Fibroblast of peridontal ligament (primary cell): Measurements from ENCODE around the gene CABLES2.
"Not testable (repeated sequence)": the region's sequence is repeated elsewhere in the genome, so short reads cannot be mapped to it uniquely, and the experiment has no call there.

Source experiments
- DNase-seq: peaks from one replicate; pipeline ENCODE4 v3.0.0-alpha.2; 2010; ENCODE audit errors: extremely low read depth

CABLES2 gene

DNA sequence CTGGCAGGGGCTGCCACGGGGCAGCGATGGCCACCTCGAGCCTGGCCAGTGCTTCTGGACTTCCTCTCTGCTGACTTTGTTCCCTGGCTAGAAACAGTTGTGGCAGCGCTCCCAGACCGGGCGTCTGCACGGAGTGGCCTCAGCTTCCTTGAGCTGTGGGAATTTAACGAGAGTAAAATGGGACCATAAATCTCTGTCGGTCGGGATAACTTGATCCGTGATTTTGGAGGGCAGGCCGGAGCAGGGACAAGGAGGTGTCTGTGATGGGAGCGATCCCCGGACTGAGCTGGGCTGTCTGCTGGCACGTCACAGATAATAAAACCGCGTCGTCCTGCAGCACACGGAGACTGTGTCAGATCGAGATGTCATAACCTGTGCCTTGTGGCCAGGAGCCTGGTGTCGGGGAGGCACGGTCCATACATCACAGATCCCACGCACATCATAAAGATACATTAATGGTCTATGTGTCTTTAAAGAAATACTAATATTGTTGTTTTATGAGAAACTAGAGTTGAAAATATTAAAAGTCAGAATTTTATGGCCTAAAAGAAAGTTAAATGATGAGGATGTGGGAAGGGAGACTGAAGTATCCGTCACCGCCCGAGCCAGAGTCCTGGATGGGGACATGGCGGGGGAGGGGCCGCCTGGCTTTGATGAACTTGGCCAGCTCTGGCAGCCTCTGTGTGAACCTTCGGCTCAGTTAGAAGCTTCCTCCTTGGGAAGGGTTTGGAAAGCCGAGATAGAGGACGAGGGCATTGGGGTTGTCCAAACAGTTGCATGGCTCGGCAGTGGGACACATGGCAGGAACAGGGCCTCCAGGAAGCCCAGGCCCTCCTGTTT, 26.8 kb upstream of the CABLES2 start:
- no peak for DNase-seq

DNA sequence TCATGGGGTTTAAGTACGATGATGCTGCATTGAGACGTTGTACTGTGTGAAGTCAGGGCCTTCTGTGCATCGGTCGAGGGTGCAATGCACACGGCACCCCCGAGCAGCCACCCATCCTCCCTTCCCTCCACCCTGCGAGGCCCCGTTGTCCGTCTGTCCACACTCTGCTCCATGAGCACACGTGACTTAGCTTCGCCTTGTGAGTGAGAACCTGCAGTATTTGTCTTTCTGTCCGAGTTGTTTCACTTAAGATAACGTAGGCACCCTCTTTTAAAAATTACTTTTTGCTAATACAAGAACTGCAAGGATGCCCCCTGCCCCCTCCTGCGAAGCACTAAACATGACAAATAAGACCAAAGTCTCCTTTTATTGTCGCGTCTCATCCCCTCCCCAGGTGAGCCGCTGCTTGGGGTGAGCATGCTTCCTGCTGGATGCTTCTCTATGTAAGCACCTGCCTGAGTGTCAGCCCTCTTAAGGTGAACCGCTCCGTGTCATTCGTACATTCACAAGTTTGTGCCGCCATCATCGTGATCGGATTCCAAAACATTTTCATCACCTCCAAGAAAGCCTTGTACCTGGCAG, 23.9 kb upstream of the CABLES2 start:
- DNase-seq, result no peak

DNA sequence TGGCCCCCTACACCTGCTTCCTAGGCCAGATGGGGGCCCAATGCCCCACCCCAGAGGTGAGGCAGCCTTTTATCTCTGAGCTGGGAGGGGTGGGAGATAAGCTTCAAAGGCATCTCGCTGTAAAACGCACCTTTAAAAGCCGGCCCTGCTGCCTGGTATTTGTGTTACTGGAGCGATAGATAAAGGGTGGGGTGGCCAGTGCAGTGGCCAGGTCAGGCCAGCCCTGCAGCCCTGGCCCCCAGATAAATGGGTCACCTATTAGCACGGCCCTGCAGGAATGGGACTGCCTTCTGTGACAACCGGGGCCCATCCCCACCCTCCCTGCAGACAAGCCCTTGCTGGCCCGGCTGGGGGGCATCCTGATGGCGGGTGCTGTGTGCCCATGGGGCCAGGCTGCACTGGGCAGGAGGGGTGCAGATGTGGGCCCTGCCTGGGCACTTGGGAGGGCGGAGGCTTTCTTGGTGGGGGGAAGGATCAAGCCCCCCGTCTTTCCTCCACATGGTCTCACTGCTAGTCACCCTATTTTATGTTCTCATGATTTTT, 23.3 kb upstream of the CABLES2 start:
- DNase-seq, result no peak

DNA sequence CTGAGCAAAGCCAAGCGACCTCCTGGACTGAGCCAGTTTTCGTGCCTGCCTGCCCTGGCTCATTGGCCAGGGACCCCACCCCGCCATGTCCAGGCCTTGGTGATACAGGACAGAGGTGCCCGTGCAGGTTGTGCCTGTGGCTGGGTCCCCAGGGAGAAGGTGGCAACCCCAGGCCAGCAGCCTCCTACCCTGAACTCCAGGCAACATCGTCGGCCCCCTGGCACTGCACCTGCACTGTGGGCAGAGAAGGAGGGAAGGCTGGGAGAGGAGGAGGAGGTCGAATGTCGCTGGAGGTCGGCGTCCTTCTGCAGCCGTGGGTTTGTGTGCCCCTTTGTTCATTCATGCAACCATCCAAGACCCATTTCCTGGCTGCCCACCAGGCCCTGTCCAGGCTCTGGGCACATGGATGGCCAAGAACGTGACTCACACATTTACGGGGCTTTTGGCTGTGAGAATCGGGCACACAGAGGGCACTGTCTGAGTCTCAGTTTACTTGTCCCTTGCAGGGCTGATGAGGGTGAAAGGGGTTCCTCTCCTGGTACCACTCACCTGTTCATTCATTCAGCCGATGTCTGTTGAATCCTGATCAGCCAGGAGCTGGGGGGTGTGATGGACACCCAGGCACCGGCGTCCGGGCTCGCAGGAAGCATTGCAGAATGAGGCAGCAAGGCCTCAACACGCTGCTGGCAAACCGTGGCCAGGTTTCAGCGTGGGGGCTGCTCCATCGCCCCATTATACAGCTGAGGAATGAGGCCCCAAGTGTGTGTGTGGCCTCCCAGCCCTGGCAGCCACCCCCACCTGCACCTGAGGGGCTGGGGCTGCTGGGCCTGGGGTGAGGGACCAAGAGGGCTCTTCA, 22.6 kb upstream of the CABLES2 start:
- DNase-seq, result no peak

DNA sequence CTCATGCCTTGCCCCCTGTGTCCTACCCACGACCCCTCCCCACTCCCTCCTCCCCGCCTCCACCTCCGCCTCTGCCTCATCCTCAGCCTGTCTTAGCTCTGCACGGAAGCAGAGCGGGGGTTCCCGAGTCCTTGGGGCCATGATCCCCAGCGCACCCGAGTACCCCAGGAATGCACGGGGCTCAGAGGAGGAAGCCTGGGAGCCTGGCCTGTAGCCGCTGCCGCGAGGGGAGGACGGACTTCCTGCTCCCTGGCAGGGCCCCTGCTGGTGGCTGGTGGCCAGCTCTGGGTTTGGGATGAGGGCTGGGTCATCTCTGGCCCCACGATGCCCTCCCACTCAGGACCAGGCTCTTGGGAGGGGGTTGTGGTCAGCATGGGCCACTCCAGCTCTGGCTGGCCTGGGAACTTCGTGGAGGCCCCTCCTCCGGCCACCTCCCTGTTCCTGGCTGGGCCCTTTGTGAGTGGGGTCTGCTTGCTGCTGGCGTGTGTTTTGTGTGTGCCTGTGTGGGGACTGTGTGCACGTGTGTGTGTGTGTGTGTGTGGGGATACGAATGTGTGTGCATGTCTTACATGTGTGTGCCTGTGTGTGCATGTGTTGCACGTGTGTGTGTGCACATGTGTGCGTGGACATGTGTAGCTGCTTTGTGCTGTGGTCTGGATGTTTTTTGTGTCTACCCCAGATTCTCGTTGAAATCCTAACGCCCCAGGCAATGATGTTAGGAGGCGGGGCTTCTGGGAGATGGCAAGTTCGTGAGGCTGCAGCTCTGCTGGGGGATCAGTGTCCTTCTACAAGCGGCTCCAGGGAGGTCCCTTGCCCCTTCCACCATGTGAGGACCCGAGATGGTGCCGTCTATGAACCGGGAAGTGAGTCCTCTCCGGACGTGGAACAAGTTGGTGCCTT, 21.6 kb upstream of the CABLES2 start:
- no peak for DNase-seq

DNA sequence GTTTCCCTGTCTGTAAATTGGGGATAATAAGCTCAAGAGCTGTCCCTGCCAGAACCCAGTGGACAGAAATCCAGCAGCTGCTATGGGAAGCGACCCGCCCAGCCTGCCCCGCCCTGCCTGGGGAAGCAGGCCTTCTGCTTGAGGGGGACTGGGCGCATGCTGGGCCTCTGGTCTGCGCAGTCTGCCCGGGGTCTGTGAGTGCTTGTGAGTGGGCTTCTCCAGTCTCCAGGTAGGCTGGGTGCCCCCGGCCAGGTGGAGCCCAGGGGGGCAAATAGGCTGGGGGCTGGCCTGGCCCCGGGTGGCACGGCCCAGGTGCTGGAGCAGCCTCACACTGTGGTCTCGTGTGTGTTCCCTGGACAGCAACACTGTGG, 20.9 kb upstream of the CABLES2 start:
- DNase-seq, result no peak

DNA sequence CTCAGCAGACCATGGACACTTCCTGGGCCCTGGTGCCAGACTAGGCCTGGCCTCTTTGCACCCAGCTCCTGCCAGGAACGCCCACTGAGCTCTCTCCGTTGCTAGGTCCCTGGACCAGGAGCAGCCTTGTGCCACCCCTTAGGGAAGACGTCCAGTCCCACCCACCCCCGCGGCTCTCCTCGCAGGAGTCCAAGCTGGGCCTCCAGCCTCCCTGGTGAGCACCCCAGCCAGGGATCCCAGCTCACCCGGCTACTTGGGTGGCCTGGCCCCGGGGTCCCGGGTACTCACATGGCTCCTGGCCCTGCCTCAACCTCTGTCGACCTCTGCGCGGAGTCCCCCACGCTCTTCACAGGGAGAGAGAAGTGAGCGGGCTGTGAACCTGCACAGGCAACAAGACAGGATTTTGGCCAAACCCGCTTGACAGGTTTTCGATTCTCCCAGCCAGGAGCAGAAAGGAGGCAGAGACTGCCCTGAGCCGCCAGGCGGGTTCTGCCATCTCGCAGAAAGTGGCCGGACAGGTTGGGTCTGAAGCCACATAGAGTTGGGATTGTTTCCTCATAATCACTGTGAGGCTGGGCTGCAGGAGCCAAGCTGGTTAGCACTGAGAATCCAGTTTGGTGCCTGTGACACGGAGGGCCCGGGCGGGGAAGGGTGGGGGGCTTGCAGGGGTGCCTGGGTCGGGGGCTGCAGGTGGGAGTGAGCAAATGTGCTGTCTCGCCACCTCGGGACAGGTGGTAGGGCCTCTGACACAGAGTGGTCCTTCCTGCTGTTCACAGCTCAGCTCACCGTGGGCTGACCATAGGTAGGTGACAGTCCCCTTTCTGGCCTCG, 20.3 kb upstream of the CABLES2 start, which contains the start of gene RBBP8NL:
Gene RBBP8NL (minus strand): TSS at position 368 of the 830 bp plus-strand sequence. CDS start 7,892 bp downstream, outside the sequence.
- no peak for DNase-seq

DNA sequence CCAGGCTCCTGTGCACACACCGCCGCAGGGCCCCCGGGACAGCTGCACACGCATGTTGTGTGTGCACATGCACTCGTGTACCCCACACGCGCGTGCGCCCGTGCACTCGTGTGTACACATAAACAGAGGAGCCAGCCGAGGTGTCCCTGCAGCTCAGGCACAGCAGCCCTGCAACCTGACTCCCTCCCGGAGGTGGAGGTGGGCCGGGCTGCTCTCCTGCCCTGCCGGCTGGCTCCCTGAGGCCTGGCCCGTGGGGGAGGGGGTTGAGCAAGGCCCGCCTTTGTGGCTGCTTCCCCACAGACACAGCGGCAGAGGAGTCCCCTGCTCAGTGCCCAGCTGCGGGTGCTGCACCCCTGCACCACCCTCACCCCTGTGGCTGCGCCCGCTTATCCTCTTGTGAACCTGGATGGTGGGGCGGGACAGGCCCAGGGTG, 19.6 kb upstream of the CABLES2 start:
- DNase-seq, result no peak

DNA sequence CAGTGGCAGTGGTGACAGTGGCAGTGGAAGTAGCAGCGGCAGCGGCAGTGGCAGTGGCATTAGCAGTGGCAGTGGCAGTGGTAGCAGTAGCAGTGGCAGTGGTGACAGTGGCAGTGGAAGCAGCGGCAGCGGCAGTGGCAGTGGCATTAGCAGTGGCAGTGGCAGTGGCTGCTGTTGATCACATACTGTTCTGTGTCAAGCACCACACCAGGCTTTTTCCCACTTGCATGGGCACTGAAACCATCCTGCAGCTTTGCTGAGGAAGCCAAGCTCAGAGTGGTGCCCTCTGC, 18.9 kb upstream of the CABLES2 start:
- not testable (repeated sequence) for DNase-seq

DNA sequence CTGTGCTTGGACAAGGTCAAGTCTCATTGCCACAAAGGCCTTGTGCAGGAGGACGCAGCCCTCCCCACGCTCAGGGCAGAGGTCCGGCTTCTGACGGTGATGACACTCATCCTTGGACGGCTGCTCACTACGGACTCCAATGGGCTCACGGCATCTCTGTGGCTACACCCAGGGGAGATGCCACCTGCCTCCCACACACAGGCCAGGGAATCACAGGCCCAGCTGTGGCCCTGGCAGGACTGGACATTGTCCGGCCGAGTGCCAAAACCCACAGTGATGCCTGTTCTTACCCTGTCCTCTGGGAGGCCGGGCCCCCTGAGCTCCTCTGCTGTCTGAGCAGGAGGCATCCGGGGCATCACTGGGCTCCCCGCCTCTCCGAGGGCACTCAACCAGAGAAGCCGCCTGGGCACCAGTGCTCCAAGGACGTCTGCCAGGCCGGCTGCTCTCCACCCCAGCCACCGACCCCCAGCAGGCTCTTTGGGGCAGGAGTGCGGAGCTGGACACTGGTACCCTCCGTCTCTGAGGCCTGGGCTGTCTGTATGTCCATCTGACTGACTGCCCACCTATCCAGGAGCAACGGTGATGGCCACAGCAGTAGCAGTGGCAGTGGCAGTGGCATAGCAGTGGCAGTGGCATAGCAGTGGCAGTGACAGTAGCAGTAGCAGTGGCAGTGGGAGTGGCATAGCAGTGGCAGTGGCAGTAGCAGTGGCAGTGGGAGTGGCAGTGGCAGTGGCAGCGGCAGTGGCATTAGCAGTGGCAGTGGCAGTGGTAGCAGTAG, 18.4 kb upstream of the CABLES2 start:
- DNase-seq, result no peak

DNA sequence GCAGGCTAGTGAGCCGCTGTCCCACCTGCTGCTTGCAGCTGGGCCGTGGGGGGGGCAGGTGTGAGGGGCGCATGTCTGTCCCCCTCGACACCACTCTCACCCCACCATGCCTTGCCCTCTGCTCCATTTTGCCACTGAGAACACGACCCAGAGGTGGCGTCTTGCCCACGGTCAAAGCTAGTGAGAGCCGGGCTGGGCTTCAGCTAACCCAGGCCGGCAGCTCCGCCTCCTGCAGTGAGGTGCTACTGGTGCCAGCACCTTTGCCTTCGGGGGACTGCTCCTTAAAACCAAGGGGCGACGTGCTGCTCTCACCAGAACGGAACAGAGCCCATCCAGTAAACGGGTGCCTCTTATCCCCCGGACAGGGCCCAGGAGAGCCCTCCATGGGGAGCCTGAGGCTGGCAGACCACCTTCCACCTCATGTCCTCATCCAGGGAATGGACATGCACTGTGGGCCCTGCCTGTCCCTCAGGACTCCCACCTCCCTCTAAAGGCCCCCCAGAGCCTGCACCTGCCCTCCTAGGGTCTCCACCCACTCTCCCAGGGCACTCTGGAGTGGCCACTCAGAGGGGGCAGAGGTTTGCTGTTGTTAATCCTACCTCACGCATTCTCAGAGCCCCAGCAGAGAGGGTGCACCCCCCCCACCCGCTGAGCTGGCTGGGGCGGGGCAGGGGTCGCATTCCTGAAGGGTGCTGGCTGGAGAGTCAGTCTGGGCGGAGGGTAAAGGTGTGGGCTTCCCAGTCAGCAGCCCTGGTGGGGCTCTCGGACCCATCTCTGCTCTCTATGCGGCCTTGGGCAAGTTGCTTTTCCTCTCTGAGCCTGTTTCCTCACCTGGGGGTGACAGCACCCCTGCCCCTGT, 17.4 kb upstream of the CABLES2 start:
- DNase-seq, result no peak

DNA sequence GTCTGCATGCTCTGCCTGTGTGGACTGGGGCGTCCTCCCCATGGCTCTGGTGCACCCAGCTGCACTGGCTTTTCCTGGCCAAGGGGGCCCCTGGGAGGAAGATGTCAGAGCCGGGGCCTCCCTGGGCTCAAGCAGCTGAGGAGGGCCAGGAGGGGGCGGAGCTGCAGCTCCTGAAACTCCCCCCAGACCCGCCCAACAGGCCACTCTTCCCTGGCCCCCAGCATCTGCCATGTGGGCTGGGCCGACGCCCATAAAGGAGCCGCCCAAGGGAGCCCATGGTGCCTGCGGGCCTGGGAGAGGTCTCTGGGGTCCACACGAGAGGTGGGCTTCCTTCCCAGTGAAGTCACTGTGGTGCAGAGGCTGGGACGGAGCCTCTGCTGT, 16.2 kb upstream of the CABLES2 start:
- no peak for DNase-seq

DNA sequence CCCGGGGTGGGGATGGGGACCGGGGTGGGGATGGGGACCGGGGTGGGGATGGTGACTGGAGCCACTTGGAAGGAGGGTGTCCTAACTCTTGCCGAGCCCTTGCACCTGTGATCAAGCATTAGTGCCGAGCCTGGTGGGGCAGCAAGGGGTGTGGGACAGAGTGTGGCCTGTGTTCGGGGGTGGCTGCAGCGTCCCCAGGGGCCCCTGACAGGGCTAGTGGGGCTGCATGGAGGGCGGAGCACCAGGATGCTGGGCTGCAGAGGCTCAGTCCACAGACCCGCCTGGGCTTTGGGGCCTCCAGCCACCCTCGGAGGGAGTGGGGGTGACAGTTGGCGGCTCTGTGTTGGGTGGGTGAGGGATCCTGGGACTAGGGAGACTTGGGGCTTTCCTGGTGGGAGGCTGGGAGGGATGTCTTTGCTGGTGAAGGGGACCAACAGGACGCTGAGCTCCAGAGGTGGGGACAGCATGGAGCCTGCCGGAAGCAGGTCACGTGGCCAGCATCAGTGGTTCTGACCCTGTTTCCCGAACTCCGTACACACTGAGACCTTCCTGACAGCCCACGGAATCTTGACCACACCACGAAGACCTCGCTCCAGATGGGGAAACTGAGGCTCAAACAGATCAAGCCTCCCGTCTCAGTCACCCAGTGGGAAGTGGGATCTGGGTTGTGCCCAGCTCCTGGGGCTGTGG, 15.7 kb upstream of the CABLES2 start:
- DNase-seq, result no peak

DNA sequence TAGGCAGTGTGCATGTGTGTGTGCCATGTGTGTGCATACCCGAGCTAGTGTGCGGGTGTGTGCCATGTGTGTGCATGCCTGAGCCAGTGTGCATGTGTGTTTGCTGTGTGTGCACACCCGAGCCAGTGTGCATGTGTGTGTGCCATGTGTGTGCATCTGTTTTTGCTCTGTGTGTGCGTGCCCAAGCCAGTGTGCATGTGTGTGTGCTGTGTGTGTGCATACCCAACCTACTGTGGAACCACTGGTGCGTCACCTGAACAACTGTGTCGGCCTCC, 14.6 kb upstream of the CABLES2 start:
- no peak for DNase-seq

DNA sequence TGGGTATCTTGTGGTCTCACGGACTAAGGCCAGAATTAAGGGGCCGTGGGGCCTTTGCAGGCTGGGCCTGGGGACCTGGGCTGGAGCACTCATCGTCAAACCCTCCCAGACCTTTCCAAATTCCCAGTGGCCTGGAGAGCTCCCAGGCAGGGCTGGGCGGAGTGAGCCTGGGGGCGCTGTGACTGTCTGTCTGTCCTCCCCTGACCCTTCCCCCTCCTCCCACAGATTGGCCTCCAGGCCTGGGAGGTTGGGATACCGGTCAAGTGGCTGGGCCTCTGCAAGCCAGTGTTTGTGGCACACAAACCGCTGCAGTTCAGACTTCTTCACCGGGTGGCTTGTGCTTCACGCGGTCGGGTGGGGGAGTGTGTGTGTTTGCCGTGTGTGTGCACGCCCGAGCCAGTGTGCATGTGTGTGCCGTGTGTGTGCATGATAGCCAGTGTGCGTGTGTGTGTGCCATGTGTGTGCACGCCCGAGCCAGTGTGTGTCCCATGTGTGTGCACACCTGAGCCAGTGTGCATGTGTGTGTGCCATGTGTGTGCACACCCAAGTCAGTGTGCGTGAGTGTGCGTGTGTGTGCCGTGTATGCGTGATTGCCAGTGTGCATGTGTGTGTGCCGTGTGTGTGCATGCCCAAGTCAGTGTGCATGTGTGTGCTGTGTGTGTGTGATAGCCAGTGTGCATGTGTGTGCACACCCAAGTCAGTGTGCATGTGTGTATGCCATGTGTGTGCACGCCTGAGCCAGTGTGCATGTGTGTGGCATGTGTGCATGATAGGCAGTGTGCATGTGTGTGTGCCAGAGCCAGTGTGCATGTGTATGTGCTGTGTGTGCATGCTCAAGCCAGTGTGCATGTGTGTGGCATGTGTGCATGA, 14.0 kb upstream of the CABLES2 start:
- no peak for DNase-seq

DNA sequence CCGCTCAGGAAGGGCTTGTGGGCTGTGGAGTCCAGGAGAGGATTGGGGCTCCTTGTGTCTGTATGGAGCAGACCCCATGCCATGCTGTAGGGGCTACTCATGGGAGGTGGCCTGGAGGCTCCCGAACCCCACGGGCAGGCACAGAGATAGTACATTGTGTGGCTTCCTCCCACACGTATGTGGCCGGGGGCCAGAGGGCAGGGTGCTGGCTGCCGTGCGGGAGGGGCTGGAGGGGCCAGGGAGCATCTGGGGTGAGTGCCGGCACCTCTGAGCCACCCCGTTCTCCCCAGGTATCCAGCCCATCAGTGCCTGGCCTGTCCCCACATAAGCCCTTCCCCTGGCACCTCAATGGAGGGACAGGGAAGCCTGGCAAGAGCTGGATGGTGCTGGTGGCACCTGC, 12.7 kb upstream of the CABLES2 start:
- no peak for DNase-seq

DNA sequence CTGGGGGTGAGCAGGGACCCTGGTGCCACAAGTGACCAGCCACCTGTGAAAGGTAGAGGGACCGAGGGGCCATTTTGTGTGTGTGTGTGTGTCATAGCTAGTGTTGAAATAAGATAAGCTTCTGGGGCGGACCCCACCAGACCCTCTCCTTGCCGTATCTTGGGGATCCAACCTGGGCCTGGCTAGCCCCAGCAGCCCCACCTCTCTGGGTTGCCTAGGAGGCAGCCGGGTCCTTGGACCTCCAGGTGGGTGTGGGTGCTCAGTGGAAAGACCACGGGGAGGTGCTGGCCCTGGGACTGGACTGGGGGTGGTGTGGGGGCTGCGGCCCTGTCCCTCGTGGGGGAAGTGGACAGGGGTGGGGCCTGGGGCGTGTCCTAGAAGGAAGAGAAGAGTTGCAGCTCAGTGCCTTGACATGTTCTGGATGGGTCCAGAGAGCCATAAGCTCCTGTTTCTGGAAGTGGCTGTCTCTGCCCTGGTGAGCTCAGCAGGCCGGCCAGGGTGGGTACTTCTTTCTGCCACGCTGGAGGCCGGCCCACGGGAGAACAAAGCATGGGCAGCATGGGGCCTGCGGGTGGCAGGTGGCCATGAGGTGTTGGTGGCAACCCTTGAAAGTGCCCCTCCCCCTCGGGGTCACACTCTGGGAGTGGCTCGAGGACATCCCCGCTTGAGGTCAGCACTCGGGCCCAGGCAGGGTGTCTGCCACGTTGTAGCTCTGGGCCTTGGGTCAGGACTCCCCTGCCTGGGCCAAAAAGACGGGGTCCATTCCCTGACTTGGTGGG, 11.8 kb upstream of the CABLES2 start:
- no peak for DNase-seq
